Measurements from ENCODE around the gene HTR4. TPM values are rescaled to one million over a fixed set of nuclear protein-coding genes. Genes with fewer than 3 reads are reported as not detected.

The HTR4 gene
- polyA plus RNA-seq, 1 of the 3 experiments (the other 2 are of a cell fraction) = not detected

Other genes starting within 250 kb of the HTR4 start
- gene ADRB2, start 172.1 kb upstream of the HTR4 start, polyA plus RNA-seq (2012; rRNA removed) = 1.0 and 1.2 TPM in 2 replicates

All from SK-N-SH (cell line).